Globus pallidus (tissue), 1 donor: Measurements from ENCODE around the gene PRKAR2B.
"Not testable (repeated sequence)": the region's sequence is repeated elsewhere in the genome, so short reads cannot be mapped to it uniquely, and the experiment has no call there.

Experiments used
- DNase-seq: peaks from one replicate; pipeline ENCODE4 v3.0.0-alpha.2; 2015; ENCODE audit warnings: low spot score

Gene PRKAR2B

DNA sequence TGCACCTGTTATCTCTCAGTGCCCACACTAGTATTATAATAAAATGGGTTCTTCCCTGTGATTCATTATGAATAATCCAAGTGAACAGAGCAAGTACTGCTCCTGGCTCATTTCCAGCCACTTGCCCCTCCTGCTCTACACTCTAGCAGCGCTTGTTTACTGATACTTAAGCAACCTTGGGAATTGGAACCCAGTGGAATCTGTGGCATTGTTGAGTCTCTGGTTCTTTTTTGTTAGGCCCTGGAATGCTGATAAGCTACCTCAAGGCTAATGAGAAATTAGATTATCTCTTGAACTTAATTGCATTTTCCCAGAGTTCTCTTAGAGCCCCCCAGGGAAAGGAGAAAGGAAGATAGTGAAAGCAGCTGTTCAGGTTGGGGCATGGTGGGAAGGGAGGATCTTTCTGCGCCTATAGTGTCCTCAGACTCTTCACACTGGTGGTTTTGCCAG lies 34.0 kb downstream of the PRKAR2B start:
- DNase-seq, result no peak

DNA sequence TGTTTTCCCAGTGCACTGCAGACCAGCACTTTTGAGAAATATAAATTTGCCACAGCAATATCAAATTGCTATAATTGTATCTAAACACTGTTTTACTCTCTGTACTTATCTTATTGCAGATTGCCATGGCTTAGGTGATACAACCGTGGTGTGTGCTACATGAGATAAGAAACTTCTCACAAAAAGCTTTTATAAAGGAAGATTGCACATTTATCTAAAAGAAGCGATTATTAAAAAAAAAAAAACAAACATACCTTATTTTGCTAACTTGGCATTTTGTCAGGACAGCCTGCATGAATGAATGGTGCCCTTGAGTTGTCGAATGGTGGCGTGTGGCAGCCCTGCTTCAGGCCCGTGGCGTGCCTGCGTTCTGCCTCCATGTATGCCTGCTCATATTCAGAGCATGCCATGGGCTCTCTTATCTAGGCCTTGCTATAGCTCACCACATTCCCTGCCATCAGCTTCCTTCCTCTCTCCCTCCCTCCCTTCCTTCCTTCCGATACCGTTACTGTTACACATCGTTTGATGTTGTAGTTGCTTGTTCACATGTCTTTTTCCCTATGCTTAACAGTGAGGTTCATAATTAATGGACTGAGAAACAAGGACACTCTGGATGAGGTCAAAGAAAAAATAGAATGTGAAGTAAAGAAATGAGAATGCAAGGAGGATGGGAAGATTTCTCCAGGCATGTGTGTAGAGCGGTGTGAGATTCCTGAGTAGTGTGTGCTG lies 34.9 kb downstream of the PRKAR2B start:
- no peak for DNase-seq

DNA sequence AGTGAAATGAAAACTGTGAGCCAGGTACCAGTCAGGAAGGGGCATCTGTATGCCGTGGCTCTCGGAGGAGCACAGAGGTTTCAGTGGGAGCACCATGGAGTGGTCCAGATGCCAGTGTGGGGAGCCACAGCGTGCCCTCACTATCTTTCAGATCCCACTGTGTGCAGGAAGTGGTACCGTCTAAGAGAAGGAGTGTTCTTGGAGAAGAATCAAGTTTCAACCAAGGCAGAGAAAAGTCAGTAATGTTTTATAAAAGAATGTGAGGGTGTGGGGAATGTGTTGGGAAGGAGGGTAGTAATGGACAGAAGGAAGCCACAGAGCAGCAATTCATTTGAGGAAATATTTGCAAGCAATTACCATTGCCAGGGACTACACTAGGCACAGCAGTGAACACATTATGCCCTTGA lies 35.6 kb downstream of the PRKAR2B start:
- no peak for DNase-seq

DNA sequence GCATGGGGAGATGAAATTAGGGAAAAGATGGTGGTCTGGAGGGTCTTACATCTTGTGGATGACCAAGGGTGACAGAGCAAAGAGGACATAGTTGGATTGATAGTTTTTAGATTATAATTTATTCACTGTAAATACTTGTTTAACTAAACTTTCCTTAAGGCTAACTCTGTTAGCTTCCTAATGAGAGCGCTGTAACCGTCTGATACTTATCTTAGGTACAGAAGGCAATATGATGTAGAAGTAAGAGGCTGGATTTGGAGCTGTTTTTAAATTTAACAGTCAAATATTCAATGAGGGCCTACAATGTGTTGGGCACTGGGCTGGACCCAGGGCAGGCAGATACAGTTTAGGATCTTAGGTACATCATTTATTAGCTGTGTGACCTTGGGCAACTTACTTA lies 36.0 kb downstream of the PRKAR2B start:
- no peak for DNase-seq

DNA sequence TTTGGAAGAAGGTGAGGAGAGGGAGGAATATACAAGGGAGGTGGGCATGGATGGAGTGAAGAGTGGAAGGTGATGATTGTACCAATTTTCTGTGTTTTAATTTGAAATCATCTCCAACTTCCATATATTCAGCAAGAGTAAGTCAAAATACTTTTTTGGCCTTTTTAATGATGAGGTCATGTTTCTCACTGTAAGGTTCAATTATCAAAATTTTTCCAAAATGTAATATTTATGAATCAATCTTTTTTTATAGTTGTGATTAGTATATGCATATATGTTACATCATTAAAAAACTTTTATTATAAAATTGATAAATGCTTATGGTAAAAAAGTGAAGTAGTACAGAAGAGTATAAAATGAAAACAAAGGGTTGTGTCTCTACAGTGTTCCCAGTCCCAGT lies 40.7 kb downstream of the PRKAR2B start:
- DNase-seq, result no peak

DNA sequence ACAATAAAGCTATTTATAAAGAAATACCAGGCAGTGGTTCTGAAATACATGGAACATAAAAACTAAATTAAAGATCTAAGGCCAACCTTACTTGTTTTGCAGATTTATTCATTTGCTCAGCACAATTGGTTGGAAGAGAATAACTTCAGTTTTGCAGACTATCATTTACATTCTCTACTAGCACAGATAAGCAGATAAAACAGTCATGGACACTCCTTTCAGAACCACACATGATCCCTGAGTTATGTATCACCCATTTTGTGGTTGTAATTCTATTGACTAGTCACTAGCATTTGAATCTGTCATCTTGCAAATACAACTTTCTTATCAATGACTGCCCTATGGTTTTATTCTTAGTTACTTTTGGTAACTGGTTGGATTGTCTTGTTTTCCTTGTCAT lies 45.1 kb downstream of the PRKAR2B start:
- DNase-seq, result no peak

DNA sequence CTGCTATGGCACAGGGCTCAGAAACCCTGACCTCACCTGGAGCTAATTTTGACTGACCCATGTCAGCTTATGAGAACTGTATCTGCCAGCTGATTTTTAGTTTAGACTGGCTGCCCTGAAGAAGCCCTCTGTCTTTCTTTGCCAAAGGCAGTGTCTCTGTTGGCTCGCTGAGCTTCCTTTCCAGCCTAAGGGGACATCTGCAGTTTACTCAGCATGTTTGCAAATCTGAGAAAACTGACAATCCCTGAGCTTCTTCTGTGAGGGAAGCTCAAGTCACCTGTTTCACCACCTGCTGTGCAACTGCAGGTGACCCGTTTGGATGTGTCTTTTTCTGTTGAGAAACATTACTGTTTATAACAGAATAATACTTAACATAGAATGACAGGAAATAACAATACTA lies 46.0 kb downstream of the PRKAR2B start:
- peak; percentile 7 for DNase-seq

DNA sequence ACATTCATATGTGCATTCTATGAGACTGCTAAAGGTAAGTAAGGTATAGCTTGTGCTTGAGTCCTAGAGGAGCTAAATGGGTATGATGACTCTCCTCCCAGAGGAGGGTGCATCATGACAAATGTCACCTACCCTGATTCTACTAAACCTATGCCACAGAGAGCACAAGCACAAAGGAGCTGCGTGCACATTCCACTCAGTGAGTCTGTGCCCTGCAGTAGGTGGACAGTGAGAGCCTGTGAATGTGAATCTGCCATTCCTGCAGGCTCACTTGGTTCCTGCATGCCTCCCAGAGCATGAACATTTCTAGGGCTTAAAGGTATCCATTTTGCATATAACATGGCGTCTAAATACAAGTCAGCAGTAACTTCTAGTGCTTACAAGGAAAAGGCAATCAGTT lies 46.8 kb downstream of the PRKAR2B start:
- no peak for DNase-seq

DNA sequence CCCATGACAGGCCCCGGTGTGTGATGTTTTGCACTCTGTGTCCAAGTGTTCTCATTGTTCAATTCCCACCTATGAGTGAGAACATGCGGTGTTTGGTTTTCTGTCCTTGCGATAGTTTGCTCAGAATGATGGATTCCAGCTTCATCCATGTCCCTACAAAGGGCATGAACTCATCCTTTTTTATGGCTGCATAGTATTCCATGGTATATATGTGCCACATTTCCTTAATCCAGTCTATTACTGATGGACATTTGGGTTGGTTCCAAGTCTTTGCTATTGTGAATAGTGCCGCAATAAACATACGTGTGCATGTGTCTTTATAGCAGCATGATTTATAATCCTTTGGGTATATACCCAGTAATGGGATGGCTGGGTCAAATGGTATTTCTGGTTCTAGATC lies 49.2 kb downstream of the PRKAR2B start:
- not testable (repeated sequence) for DNase-seq

DNA sequence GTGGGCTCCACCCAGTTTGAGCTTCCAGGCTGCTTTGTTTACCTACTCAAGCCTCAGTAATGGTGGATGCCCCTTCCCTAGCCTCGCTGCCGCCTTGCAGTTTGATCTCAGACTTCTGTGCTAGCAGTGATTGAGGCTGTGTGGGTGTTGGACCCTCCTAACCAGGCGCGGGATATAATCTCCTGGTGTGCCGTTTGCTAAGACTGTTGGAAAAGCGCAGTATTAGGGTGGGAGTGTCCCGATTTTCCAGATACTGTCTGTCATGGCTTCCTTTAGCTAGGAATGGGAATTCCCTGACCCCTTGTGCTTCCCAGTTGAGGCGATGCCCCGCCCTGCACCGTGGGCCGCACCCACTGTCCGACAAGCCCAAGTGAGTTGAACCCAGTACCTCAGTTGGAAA lies 54.6 kb downstream of the PRKAR2B start:
- DNase-seq, result not testable (repeated sequence)

DNA sequence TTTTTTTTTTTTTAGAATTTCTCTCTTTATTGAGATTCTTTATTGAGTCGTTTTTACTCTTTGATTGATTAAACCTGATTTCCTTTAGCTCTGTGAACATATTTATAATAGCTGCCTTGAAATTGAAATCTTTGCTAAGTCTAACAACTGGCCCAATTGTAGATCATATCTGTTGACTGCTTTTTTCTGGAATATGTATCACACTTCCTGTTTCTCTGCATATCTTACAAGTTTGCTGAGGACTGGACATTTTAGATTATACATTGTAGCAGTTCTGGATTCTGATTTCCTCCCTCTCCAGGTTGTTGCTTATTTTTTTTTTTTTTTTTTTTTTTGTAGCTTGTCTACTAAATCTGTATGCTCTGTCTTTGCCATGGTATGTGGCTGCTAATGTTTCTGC lies 56.3 kb downstream of the PRKAR2B start:
- no peak for DNase-seq

DNA sequence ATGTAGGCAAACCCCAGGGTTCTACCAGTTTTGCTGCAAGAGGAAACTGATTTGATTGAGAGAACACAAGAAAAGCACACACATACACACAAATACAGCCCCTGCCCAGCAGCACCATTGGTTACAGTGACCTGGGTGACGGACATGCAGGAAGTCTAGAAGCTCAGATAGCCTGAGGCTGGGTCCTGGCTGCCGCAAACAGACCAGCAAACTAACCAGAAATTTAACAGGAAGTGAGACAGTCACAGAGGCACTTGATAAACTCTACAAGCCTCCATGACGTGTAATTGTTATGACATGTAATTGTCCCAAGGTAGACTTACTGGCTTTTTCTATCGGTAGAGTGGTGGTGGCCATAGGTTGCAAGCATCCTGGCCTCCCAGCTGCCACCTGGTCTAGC lies 58.9 kb downstream of the PRKAR2B start:
- no peak for DNase-seq

DNA sequence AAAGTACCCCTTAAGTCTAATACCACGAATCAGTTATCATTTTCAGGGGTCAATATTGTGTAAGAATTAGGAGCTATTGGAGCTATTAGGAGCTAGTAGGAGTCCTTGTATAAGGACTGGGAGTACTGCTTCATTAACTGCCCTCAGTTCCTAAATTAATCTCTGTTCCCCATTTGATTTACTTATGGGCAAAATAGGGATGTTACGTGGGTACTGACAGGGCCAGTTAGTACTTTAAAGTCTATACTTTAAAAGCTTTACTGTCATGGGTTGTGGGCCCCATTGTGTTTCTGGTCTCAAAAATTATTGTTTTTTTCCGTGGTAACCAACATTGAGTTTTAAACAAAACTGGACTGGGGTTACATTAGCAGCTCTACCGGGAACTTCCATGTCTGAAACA lies 60.3 kb downstream of the PRKAR2B start:
- no peak for DNase-seq

DNA sequence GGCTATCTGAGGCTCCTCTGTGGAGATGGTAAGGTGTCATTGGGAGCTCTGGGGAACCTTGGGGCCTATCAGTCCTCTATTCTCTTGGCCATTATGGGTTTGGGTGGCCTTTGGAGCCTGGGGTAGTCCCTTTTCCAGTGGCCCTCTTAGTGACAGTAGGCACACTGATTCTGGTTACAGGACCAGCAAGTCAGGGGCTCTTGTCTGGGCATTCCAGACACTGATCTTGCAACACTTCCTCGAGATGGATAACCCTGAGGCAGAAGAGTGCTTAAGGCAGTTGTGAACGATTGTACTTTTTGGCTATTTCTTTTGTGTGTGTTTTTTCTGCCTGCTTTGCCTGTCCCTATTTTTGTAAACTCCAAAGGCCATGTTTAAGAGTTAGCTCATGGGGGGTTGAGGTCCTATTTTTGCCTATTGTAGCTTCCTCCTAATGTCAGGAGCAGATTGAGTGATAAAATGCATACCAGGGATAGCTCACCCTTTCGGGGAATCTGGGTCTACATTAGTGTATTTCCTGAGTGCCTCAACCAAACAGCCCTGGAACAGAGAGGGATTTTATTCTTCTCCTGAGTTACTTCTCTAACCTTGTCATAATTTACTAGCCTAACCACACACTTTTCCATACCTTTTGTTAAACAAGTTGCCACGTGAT lies 61.2 kb downstream of the PRKAR2B start:
- DNase-seq, result no peak

DNA sequence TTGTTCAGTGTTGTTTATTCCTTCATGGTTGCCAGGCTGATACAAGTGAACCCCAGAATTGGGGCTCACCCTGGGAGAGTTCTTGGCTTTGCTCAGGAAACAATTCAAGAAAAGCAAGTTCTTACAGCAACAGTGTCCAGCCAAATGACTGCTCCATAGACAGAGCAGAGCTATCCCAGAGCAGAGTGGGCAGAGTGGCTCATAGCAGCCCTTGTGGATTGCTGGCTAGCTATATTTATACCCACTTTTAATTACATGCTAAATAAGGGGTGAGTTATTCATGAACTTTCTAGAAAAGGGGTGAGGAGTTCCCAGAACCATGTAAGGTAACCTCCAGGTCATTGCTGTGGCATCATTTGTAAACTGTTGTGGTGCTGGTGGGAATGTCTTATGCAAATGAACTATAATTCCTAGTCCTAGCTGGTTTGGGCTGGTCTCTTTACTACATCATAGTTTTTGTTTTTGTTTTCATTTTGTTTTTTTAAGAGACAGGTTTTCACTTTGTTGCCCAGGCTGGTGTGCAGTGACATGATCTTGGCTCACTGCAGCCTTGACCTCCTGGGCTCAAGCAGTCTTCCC lies 64.4 kb downstream of the PRKAR2B start:
- no peak for DNase-seq

DNA sequence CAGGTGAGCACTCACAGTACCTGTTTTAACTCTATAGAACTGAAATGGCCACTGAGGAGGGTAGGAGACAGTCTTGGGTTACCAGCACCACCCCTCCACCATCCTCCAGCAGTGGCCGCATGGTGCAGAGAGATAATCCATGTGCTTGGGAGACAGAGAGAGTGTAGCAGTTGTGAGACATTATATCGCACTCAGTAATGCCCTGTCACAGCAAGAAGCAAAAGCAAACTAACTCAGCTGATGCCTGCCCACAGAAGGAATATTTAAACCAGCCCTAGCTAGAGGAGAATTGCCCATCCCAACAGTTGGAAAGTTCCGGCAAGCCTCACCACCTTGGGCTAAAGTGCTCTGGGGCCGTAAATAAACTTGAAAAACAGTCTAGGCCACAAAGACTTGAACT lies 65.5 kb downstream of the PRKAR2B start:
- no peak for DNase-seq

DNA sequence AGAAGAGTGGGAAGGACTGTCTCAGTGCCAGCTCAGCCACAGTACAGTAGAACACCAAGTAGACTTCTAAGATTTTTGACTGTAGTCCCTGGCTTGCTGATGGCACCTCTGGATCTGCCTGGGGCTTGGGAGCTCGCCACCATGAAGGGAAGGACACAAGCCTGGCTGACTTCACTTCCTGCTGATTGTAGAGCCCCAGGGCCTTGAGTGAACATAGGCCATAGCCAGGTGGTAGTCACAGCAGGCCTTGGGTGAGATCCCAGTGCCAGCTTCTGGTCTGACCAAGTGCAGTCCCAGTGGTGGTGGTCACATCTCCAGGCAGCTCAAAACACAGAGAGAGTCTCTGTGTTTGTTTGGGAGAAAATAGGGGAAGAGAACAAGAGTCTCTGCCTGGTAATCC lies 66.7 kb downstream of the PRKAR2B start:
- no peak for DNase-seq

DNA sequence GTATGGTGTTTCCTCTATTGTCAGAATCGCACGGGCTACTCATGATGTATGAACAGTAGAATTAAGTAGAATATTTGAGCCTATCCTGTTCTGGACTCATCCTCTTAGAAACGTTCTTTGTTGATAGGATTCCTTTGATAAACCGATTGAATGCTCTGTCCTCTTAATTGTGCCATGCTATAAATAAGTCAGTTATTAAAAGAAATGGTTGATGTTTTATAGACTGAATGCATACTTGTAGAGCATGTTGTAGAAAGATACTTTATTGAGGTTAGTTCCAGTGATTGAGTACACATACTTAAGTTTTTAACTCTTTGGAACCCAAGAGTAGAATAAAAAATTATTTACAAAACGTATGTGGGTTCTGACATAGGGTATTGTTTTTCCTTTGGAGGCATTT lies 69.4 kb downstream of the PRKAR2B start:
- DNase-seq, result no peak

DNA sequence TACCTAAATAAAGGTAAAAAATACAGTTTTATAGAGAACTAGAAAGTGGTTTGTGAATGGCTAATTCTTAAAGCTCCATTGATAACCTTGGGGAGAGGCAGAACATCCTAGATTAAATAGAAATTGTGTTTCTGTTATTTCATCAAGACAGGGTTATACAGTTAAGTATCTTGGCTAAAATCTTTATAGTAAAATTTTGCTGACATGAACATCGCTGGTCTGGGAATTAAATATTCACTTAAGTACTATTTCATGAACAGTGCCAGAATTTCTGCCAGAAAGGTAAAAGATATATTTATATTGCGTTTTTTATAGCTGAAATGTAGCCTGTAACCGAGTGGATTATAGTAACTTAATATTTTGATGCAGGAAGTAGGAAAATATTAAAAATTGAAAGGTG lies 70.6 kb downstream of the PRKAR2B start:
- DNase-seq, result no peak

DNA sequence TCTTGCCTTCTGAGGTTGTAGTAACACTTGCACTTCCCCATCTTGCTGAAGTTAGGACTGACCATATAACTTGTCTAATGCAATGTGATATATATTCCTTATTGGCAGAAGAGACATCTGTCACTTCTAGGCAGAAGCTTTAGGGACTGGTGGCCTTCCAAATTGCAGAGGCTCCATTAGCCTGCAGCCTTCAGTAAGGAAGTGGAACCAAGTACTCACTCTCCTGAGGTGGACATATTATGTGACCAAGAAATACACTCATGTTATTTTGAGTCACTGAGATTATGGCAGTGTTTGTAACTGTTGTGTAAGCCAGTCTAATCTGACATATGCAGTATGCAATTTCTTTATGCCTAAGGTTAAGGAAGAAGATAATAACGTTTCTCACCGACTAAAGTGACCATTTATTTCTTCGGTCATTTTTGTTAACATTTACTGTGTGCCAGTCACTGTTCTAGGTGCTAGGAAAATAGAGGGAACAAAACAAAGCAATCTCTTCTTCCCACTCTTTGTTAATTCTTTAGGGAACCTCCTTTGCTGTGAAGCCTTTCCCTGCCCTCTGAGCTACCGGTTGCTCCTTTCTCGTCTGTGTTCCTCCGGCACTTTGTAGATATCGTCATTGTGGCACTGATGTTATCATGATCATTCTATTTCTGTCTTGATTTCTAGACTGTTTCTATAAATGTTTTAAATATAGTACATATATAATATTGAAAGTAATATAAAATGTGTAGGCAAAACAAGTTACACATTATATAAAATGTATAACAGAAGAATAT lies 71.4 kb downstream of the PRKAR2B start:
- DNase-seq, result no peak

DNA sequence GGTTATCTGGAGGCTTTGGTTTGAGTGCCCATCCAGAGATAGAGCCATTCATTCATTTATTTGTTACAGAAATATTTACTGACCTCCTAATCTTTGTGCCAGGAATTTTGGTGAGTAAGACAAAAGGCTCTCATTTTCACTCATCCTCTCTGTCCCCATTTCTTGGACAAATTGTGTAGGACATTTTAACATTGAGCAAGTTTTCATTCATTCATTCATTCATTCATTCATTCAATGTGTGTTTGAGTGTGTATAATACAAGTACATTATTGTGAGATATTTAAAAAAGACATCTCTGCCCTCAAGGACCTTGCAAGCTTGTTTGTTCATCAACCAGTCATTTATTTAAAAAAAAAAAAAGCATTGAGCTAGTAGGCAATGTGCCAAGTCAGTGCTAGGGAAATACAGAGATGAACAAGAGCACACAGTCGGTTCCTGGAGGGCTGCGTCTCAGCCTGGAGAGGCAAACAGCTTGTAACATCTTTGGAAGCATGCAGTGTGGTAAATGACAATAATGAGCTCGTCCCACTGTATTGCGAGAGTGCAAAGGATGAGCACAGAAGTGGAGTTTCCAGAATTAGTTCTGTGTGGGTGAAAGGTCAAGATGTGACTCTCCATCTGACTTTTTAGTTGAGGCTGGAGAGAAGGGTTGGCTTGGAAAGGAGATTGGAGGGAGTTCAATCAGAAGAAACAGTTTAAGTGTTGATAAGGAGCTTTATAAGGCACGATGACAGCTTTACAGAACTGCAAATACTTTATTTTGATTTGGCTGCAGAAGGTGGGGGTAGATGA lies 73.8 kb downstream of the PRKAR2B start:
- DNase-seq, result no peak
